Erythroblast (primary cell): ENCODE data around the gene CD300E.

ENCODE experiments used
- GATA1 ChIP-seq: IDR thresholded peaks from 2 replicates; pipeline ENCODE4 v1.6.1; 2011; ENCODE audit warnings: low read depth, mild to moderate bottlenecking, control low read depth, low read length, moderate library complexity
- POLR2A ChIP-seq: IDR thresholded peaks from 2 replicates; pipeline ENCODE4 v1.6.1; 2011; ENCODE audit warnings: mild to moderate bottlenecking, low read length

DNA sequence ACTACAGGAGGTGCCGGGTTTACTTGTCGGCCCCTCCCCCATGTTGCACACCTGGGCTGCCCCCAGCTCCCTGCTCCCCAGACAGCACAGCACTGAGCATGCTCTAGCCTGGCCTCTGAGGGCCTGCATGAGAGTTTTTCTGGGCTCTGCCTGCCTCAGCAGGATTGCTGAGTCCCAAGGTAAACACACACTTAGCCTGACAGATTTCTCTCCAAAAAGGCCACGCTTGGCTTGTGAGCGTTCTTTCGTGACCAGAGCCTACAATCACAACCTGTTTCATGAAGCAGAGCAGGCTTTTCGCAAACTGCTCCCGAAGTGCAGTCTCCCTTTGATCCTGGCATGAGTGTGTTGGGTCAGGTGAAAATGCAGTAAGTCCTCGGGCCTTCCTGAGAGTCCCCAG lies 9.8 kb upstream of the CD300E start:
- no peak for TF ChIP-seq POLR2A
- TF ChIP-seq GATA1 = no peak
